Duodenal mucosa (tissue), 2 donors: Measurements from ENCODE around the gene KLC4.

Source experiments
- H3K27ac ChIP-seq: one replicate; pipeline ENCODE4 v1.7.0; 2013; ENCODE audit warnings: low read depth, low read length
- H3K27me3 ChIP-seq, 2 donors: one replicate each; pipeline ENCODE4 v1.7.0; 2013; ENCODE audit warnings: low read length in 2 of 2, control low read depth in 1 of 2; ENCODE audit not compliant: insufficient read depth in 2 of 2, control insufficient read depth in 1 of 2
- H3K36me3 ChIP-seq, 2 donors: one replicate each; pipeline ENCODE4 v1.7.0; 2013; ENCODE audit warnings: low read length in 2 of 2, control low read depth in 1 of 2; ENCODE audit not compliant: insufficient read depth in 2 of 2, control insufficient read depth in 1 of 2
- H3K4me1 ChIP-seq, 2 donors: one replicate each; pipeline ENCODE4 v1.7.0; 2013; ENCODE audit warnings: low read length in 2 of 2, control low read depth in 1 of 2; ENCODE audit not compliant: insufficient read depth in 2 of 2, control insufficient read depth in 1 of 2
- H3K4me3 ChIP-seq, 2 donors: one replicate each; pipeline ENCODE4 v1.7.0; 2013; ENCODE audit warnings: low read length in 2 of 2, low read depth in 1 of 2
- H3K9ac ChIP-seq, 2 donors: one replicate each; pipeline ENCODE4 v1.7.0; 2013; ENCODE audit warnings: low read length in 2 of 2, low read depth in 1 of 2
- H3K9me3 ChIP-seq, 2 donors: one replicate each; pipeline ENCODE4 v1.7.0; 2013; ENCODE audit warnings: low read length in 2 of 2, control low read depth in 1 of 2; ENCODE audit not compliant: control insufficient read depth in 1 of 2

KLC4 gene

DNA sequence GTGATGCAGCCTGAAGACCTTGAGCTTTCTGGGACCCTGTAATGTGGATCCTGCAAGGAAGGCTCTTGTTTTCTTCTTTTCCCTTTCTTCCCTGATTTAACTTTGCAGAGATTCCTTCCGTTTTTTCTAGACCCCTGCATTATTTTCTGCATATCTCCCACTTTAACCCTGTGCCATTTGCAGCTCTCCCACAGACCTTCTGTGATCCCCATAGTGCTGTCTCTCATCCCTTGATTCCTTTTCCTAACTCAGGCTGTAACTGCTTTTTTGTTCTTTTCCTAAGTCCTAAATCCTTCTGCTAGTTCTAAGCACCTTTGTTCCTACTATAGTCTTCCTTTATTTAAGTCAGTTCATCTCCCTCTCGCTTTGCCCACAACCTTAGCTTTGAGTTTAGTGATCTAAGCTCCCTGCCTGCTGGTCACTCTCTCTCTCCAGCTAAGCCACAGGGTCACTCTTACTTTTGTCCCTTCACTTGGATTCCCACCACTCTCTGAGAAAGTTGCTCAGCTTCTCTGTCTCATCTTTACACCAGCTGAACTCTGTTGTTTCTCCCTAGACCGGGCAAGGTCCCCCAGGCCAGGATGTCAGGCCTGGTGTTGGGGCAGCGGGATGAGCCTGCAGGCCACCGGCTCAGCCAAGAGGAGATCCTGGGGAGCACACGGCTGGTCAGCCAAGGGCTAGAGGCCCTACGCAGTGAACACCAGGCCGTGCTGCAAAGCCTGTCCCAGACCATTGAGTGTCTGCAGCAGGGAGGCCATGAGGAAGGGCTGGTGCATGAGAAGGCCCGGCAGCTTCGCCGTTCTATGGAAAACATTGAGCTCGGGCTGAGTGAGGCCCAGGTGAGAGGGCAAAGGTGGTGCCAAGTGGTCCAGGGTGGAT, 1.6 kb downstream of the KLC4 start:
- peaks cover 23 to 40% of the 10 kb centered on the region in 2 donors for H3K36me3 ChIP-seq
- H3K9ac ChIP-seq, result peak overlapping the region; percentile 40 to 89

GRCh38 chr6:43061861-43062260, 2.4 kb downstream of the KLC4 start:
- Histone ChIP-seq H3K4me1 (peaks cover 15 to 26% of the 10 kb centered on the region in 2 donors), H3K27ac (no peak overlapping the region), H3K4me3 (peak overlapping the region; percentile 88 to 92), H3K36me3 (peaks cover 26 to 44% of the 10 kb centered on the region in 2 donors), H3K9ac (peak overlapping the region in 1 of 2 donors; percentile 89), H3K9me3 (no peaks in the 10 kb centered on the region), H3K27me3 (no peaks in the 10 kb centered on the region)

More for the DNA sequence above, 1.6 kb downstream of the KLC4 start:
- H3K4me1 ChIP-seq, result peaks cover 15 to 26% of the 10 kb centered on the region in 2 donors
- no peaks in the 10 kb centered on the region for H3K27me3 ChIP-seq
- H3K4me3 ChIP-seq, result peak overlapping the region; percentile 88 to 92
- no peaks in the 10 kb centered on the region for H3K9me3 ChIP-seq
- H3K27ac ChIP-seq, result no peak overlapping the region

- H3K4me3 ChIP-seq, result no peak overlapping the region
- no peaks in the 10 kb centered on the region for H3K27me3 ChIP-seq
- peaks cover 13 to 26% of the 10 kb centered on the region in 2 donors for H3K4me1 ChIP-seq
- H3K9me3 ChIP-seq, result no peaks in the 10 kb centered on the region
- H3K27ac ChIP-seq, result no peak overlapping the region
- peaks cover 26 to 40% of the 10 kb centered on the region in 2 donors for H3K36me3 ChIP-seq
- no peak overlapping the region for H3K9ac ChIP-seq
These were observed 3.4 kb downstream of the KLC4 start for GRCh38 chr6:43062818-43063217.

DNA sequence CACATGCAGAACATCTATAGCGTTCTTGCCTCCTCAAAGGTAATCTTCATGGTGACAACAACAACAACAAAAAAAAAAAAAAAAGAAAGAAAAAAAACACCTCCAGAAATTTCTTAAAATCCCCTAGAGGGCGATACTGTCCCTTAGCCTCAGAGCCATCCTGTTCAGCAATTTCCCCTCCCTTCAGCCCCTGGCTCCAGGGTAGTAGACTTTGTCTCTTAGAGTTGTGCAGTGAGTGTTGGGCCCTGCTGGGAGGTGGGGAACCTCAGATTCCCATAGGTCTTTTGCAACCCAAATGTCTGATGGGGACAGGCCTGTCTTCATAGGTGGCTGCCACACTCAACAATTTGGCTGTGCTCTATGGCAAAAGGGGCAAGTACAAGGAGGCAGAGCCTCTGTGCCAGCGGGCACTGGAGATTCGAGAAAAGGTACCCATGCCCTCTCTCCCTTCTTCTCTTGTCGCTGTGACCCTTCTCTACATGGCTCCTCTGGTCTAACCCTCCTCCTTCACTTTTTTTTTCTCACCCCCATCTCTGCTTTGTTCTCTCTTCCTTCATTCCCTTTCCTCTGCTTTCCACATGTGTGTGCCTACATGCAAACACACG, 10.7 kb downstream of the KLC4 start:
- Histone ChIP-seq H3K36me3 (peaks cover 35 to 50% of the 10 kb centered on the region in 2 donors), H3K9ac (no peak overlapping the region), H3K27me3 (no peaks in the 10 kb centered on the region), H3K27ac (no peak overlapping the region), H3K9me3 (no peaks in the 10 kb centered on the region), H3K4me3 (no peak overlapping the region), H3K4me1 (no peaks in the 10 kb centered on the region)

GRCh38 chr6:43074847-43075669, 15.6 kb downstream of the KLC4 start:
- H3K9ac ChIP-seq, result no peak overlapping the region
- peaks cover 0 to 7% of the 10 kb centered on the region in 2 donors for H3K27me3 ChIP-seq
- H3K27ac ChIP-seq, result no peak overlapping the region
- H3K36me3 ChIP-seq, result peaks cover 19 to 33% of the 10 kb centered on the region in 2 donors
- H3K4me1 ChIP-seq, result peaks cover 4 to 11% of the 10 kb centered on the region in 2 donors
- no peak overlapping the region for H3K4me3 ChIP-seq
- H3K9me3 ChIP-seq, result no peaks in the 10 kb centered on the region

DNA sequence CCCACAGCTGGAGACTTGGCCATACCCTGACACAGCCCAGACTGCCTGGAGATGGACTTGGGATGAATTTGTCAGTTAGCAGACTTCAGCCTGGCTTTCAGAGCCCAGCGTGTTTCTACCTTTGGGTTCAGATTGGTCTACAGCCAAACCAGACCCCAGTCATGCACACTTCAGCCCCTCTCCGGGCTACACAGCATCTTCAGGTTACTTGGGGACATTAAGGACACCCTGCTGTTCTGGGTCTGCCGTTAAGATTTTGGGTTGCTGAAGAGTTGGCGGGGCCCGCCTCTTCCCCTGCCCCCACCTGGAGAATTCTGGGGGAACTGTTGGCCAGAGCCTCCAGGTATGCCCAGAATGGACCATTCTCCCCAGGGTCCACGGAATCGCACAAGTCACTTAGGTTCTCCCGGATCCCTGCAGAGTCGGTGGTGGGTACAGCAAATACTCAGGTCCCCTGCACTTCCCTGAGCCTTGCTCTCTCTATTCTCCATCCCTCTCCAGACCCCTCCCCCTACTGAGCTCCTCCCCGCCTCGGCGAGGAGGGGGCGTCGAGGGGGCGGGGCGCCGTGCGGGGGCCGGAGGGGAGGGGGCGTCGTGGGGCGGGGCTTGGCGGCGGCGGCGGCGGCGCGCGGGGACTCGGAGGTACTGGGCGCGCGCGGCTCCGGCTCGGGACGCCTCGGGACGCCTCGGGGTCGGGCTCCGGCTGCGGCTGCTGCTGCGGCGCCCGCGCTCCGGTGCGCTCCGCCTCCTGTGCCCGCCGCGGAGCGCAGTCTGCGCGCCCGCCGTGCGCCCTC, 16.4 kb downstream of the KLC4 start, which contains the start of gene PTK7:
Gene PTK7 (plus strand): TSS at position 645 of the 794 bp plus-strand sequence. CDS start 175 bp downstream, outside the sequence.
- H3K27ac ChIP-seq, result peak within 1 kb of the TSS; percentile 14
- peak within 1 kb of the TSS; percentile 68 to 74 for H3K4me3 ChIP-seq
- H3K9me3 ChIP-seq, result no peaks in the 10 kb centered on the region
- peaks cover 4 to 11% of the 10 kb centered on the region in 2 donors for H3K4me1 ChIP-seq
- H3K36me3 ChIP-seq, result peaks cover 13 to 27% of the 10 kb centered on the region in 2 donors
- peaks cover 0 to 7% of the 10 kb centered on the region in 2 donors for H3K27me3 ChIP-seq
- H3K9ac ChIP-seq, result peak within 1 kb of the TSS; percentile 32 to 48

DNA sequence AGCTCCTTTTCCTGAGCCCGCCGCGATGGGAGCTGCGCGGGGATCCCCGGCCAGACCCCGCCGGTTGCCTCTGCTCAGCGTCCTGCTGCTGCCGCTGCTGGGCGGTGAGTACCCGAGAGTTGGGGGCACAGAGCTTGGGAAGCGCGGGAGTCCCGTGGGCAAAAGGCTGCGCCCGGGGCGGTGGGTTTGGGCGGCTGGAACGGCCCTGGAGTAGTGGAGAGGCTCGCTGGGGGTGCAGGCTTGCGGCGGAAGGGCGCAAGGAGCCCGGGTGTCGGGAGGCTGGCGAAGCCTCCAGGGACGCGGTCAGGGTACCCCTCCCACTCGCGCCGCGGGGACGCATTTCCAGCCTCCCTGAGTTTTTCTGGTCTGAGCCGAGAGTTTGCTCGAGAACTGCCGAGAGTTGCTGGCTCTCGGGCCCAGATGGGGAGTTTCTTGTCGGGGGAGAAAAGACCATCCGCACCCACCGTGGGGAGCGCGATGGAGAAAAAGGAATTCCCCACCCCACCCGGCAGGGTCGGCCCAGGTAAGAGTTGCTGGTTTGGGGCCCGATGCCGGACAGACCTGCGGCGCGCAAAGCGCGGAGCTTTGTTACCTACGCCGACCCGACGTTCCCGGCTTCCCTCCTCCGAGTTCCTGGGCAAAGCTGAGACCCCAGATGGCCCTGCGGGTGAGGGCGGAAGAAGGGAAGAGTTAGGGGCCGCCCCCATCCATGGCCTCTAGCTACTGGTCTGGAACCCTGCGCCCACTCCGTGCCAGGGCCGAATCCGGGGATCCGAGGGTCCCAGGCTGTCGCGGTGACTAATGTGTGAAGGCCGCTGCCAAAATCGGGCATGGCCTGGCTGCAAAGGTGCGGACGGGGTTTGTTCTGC, 17.3 kb downstream of the KLC4 start:
- peak overlapping the region; percentile 14 for H3K27ac ChIP-seq
- H3K9ac ChIP-seq, result peak overlapping the region; percentile 32 to 48

GRCh38 chr6:43077333-43077809, 17.9 kb downstream of the KLC4 start:
- H3K4me3 ChIP-seq, result peak overlapping the region; percentile 68 to 74
- no peaks in the 10 kb centered on the region for H3K9me3 ChIP-seq
- H3K4me1 ChIP-seq, result peaks cover 4 to 11% of the 10 kb centered on the region in 2 donors
- H3K9ac ChIP-seq, result peak overlapping the region; percentile 18 to 48
- H3K27ac ChIP-seq, result peak overlapping the region; percentile 14
- peaks cover 5 to 15% of the 10 kb centered on the region in 2 donors for H3K36me3 ChIP-seq
- H3K27me3 ChIP-seq, result peaks cover 0 to 7% of the 10 kb centered on the region in 2 donors

More for the DNA sequence above, 17.3 kb downstream of the KLC4 start:
- peak overlapping the region; percentile 68 to 74 for H3K4me3 ChIP-seq
- peaks cover 8 to 21% of the 10 kb centered on the region in 2 donors for H3K36me3 ChIP-seq
- peaks cover 0 to 7% of the 10 kb centered on the region in 2 donors for H3K27me3 ChIP-seq
- no peaks in the 10 kb centered on the region for H3K9me3 ChIP-seq
- peaks cover 4 to 11% of the 10 kb centered on the region in 2 donors for H3K4me1 ChIP-seq
